PC-3 (cell line): Measurements from ENCODE around the gene A4GNT. TPM values are rescaled to one million over a fixed set of nuclear protein-coding genes. Genes with fewer than 3 reads are reported as not detected.

Experiments
- ATAC-seq: fragments of 200-7000 bp; cut with Tn5 transposase; 2 replicates; pipeline ENCODE4 v1.9.1; 2020; ENCODE audit warnings: mild to moderate bottlenecking, moderate library complexity
- BruUV-seq: library from RNA; stranded (reverse); fragments of 400-500 nt; replicated peaks from 2 replicates; lab custom pipeline; 2021; lab: Mats Ljungman, UMichigan
- CTCF ChIA-PET: fragments of 300-600 bp; sonication (Branson Sonifier 250); formaldehyde crosslinking; loops from one replicate; lab custom pipeline; 2022; ENCODE audit warnings: antibody characterized with exemption; lab: Charles Lee
- POLR2A ChIA-PET: fragments of 300-600 bp; sonication (Branson Sonifier 250); formaldehyde crosslinking; loops from one replicate; lab custom pipeline; 2022; ENCODE audit warnings: antibody characterized with exemption; ENCODE audit not compliant: unreplicated experiment; lab: Charles Lee
- DNase-seq: peaks from one replicate; pipeline ENCODE4 v3.0.0-alpha.2; 2015
- H2AFZ ChIP-seq: fragments of 300-600 bp; sonication (generic); 2 replicates; pipeline ENCODE4 v1.6.0; 2016; ENCODE audit warnings: antibody characterized with exemption, low read length
- H3F3A ChIP-seq: fragments of 300-600 bp; sonication (generic); one replicate; pipeline ENCODE4 v1.6.0; 2017; ENCODE audit warnings: antibody characterized with exemption, low read length, control low read depth, mild to moderate bottlenecking; ENCODE audit not compliant: unreplicated experiment
- H3K27ac ChIP-seq: fragments of 300-600 bp; sonication (generic); 2 replicates; pipeline ENCODE4 v1.5.1; 2016; ENCODE audit warnings: mild to moderate bottlenecking, low read length
- H3K27me3 ChIP-seq: fragments of 300-600 bp; sonication (generic); 2 replicates; pipeline ENCODE4 v1.6.1; 2016; ENCODE audit warnings: low read length, mixed read lengths
- H3K36me3 ChIP-seq: fragments of 300-600 bp; sonication (generic); 2 replicates; pipeline ENCODE4 v1.6.1; 2016; ENCODE audit warnings: low read depth, mixed run types, low read length, mixed read lengths
- H3K4me1 ChIP-seq: fragments of 300-600 bp; sonication (generic); 2 replicates; pipeline ENCODE4 v1.5.1; 2016; ENCODE audit warnings: low read length; ENCODE audit not compliant: insufficient read depth
- H3K4me2 ChIP-seq: fragments of 300-600 bp; sonication (generic); 2 replicates; pipeline ENCODE4 v1.6.0; 2016; ENCODE audit warnings: low read length
- H3K4me3 ChIP-seq: fragments of 300-600 bp; sonication (generic); 2 replicates; pipeline ENCODE4 v1.5.1; 2016; ENCODE audit warnings: mild to moderate bottlenecking, low read length, mixed read lengths
- H3K79me2 ChIP-seq: fragments of 300-600 bp; sonication (generic); 2 replicates; pipeline ENCODE4 v1.6.1; 2017; ENCODE audit warnings: low read length, mixed read lengths
- H3K9ac ChIP-seq: fragments of 300-600 bp; sonication (generic); 2 replicates; pipeline ENCODE4 v1.6.0; 2016; ENCODE audit warnings: mild to moderate bottlenecking, low read length
- H3K9me2 ChIP-seq: fragments of 300-600 bp; sonication (generic); replicated peaks from 2 replicates; pipeline ENCODE4 v1.6.1; 2016; ENCODE audit warnings: mixed run types, low read length, mixed read lengths
- H3K9me3 ChIP-seq: fragments of 300-600 bp; sonication (generic); 2 replicates; pipeline ENCODE4 v1.6.1; 2016; ENCODE audit warnings: low read length, mixed read lengths
- H4K20me1 ChIP-seq: fragments of 300-600 bp; sonication (generic); 2 replicates; pipeline ENCODE4 v1.6.1; 2016; ENCODE audit warnings: low read length, mixed read lengths
- EZH2 ChIP-seq: fragments of 300-600 bp; sonication (generic); IDR thresholded peaks from one replicate; pipeline ENCODE4 v1.6.1; 2017; ENCODE audit warnings: antibody characterized with exemption, mild to moderate bottlenecking, low read length; ENCODE audit not compliant: unreplicated experiment
- EZH2phosphoT487 ChIP-seq: fragments of 300-600 bp; sonication (generic); IDR thresholded peaks from 2 replicates; pipeline ENCODE4 v1.6.1; 2018; ENCODE audit warnings: mild to moderate bottlenecking, antibody characterized with exemption, low read length, borderline replicate concordance
- intact Hi-C: fragments of 100-400 bp; cut with micrococcal nuclease; formaldehyde crosslinking; loops from 2 replicates; pipeline ENCODE4 v1.9.0; 2023
- total RNA-seq: library from RNA; depleted of rRNA; stranded (reverse); fragments of >200 nt; gene quantifications from 2 replicates; pipeline ENCODE4 v1.2.3, GENCODE V29; 2014
- TF ChIP-seq, protein P1 (sequence below): fragments of 300-600 bp; sonication (generic); conservative IDR thresholded peaks from 2 replicates; pipeline ENCODE4 v1.5.1; 2017; ENCODE audit warnings: antibody characterized with exemption, low read depth, mild to moderate bottlenecking, low read length

The A4GNT gene
- total RNA-seq, 1 experiment from 2014 or later = not detected

DNA sequence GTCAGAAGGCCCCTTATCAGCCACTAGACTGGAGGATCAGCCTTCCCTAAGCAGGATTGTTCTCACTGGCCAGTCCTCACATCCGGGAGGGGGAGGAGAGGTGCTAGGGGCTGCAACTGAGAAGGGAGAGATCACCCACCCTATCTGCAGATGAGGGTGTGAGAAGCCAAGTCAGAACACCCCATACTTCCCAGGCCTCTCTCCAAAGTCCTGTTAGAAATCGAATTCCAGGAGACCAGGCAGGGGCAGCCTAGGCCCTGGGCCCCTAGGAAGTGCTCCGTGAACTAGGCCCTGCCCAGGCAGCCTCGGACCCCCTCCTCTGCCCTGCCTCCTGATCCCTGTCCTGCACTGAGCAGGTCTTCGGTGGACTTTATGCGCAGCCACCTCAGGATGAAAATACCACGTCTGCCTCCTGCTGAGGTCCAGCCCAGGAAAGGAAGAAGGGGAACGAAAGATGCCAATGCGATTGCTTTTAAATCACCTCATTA lies 17.7 kb downstream of the A4GNT start:
- Histone ChIP-seq H4K20me1 (no peaks in the 10 kb centered on the region), H3K9ac (peak overlapping the region; percentile 85), H3K4me1 (peaks cover 7% of the 10 kb centered on the region), H3K36me3 (no peaks in the 10 kb centered on the region), H3K27ac (0 out of 2 replicates have a peak overlapping the region, but pooled peaks have one; percentile 7), H3K79me2 (0 out of 2 replicates have a peak, but pooled peaks cover 3% of the 10 kb centered on the region), H3K4me3 (peak overlapping the region; percentile 90), H3K9me2 (no peaks in the 10 kb centered on the region), H2AFZ (peak overlapping the region; percentile 98), H3K4me2 (peak overlapping the region; percentile 93), H3F3A (no peaks in the 10 kb centered on the region), H3K9me3 (no peaks in the 10 kb centered on the region), H3K27me3 (no peaks in the 10 kb centered on the region)
- DNase-seq (no peak), ATAC-seq (0 out of 2 replicates have a peak, but pooled peaks have one; percentile 2)
- no peak for TF ChIP-seq EZH2
- TF ChIP-seq, protein P1, sequence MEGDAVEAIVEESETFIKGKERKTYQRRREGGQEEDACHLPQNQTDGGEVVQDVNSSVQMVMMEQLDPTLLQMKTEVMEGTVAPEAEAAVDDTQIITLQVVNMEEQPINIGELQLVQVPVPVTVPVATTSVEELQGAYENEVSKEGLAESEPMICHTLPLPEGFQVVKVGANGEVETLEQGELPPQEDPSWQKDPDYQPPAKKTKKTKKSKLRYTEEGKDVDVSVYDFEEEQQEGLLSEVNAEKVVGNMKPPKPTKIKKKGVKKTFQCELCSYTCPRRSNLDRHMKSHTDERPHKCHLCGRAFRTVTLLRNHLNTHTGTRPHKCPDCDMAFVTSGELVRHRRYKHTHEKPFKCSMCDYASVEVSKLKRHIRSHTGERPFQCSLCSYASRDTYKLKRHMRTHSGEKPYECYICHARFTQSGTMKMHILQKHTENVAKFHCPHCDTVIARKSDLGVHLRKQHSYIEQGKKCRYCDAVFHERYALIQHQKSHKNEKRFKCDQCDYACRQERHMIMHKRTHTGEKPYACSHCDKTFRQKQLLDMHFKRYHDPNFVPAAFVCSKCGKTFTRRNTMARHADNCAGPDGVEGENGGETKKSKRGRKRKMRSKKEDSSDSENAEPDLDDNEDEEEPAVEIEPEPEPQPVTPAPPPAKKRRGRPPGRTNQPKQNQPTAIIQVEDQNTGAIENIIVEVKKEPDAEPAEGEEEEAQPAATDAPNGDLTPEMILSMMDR = no peak
- POLR2A ChIA-PET = no interaction called here
- CTCF ChIA-PET = no interaction called here
- intact Hi-C loops = loop anchor here (2.0 kb wide), 1 partner anchor 36 kb away; no protein-coding TSS in a partner anchor
- BruUV-seq = TSS peak; percentile 50

DNA sequence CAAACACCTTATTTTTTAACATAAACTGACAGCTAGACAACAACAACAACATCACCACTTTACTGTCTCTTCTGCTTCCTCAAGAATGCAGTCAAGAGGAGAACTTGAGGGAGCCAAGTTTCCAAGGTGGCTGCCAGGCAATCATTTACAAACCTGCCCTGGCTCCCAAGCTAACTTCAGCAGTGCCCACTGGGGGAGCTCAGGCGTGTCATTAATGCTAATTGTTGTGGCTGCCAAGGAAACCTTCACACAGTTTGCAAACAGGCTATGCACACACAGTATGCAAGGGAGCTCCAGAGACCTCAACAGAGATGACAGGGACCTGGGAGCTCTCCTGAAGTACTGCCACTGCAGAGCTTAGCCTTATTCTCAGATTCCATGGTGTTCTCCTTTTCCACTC lies 18.9 kb downstream of the A4GNT start:
- Histone ChIP-seq H3K36me3 (no peaks in the 10 kb centered on the region), H2AFZ (no peak overlapping the region), H3K4me1 (peaks cover 7% of the 10 kb centered on the region), H3K27me3 (no peaks in the 10 kb centered on the region), H3K79me2 (0 out of 2 replicates have a peak, but pooled peaks cover 3% of the 10 kb centered on the region), H3K27ac (no peak overlapping the region), H3K4me3 (no peak overlapping the region), H3K9ac (no peak overlapping the region), H3K9me2 (no peaks in the 10 kb centered on the region), H3F3A (no peaks in the 10 kb centered on the region), H3K9me3 (no peaks in the 10 kb centered on the region), H3K4me2 (no peak overlapping the region), H4K20me1 (no peaks in the 10 kb centered on the region)
- POLR2A ChIA-PET = no interaction called here
- no TSS peak for BruUV-seq
- TF ChIP-seq EZH2 = no peak
- TF ChIP-seq EZH2phosphoT487 = no peak
- TF ChIP-seq, protein P1 = no peak
- CTCF ChIA-PET = no interaction called here
- DNase-seq (no peak), ATAC-seq (no peak)
- intact Hi-C loops = no loop called here

DNA sequence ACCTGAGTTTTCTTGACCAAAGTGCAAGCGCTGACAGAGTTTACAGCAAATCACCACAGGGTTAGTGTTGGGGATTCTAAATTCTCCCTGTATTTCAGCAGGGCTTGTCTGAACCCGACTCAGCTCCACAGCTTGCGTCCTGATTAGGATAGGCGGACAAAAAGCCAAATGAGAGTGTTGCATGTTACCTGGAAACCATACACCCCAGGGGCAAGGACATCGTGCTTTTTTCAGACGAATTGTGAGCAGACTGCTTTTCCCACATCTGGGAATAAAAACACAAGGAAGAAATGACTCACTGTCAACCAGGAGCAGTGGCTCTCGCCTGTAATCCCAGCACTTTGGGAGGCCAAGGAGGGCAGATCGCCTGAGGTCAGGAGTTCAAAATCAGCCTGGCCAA lies 19.8 kb downstream of the A4GNT start:
- Histone ChIP-seq H3K27ac (no peak overlapping the region), H2AFZ (no peak overlapping the region), H3K4me3 (no peak overlapping the region), H3K27me3 (no peaks in the 10 kb centered on the region), H3K9ac (no peak overlapping the region), H3K9me2 (no peaks in the 10 kb centered on the region), H4K20me1 (no peaks in the 10 kb centered on the region), H3F3A (no peaks in the 10 kb centered on the region), H3K4me2 (no peak overlapping the region), H3K4me1 (peaks cover 7% of the 10 kb centered on the region), H3K9me3 (no peaks in the 10 kb centered on the region), H3K36me3 (no peaks in the 10 kb centered on the region), H3K79me2 (0 out of 2 replicates have a peak, but pooled peaks cover 3% of the 10 kb centered on the region)
- no peak for ATAC-seq
- no TSS peak for BruUV-seq
- no peak for TF ChIP-seq EZH2
- TF ChIP-seq, protein P1 = no peak
- TF ChIP-seq EZH2phosphoT487 = no peak
- intact Hi-C loops = no loop called here
- ChIA-PET POLR2A (no interaction called here), CTCF (no interaction called here)
- no peak for DNase-seq
